ENCODE data around the gene RHBDL2.

DNA sequence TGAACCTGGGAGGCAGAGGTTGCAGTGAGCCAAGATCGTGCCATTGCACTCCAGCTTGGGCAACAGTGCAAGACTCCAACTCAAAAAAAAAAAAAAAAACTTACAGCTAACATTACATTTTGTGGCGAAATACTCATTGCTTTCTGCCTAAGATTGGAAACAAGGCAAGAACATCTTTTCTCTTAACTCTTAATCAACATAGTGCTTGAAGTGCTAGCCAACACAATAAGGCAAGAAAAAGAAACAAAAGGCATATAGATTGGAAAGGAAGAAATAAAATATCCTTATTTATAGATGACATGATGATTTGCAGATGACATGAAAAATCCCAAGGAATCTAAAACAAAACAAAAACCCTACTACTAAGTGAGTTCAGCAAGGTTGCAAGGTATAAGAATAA, 35.6 kb downstream of the RHBDL2 start:
- TF ChIP-seq ZNF274 (IDR thresholded peaks at IDR 0.05; ENCODE audit: insufficient read depth, insufficient read length): no peak
- TF ChIP-seq, protein P1, sequence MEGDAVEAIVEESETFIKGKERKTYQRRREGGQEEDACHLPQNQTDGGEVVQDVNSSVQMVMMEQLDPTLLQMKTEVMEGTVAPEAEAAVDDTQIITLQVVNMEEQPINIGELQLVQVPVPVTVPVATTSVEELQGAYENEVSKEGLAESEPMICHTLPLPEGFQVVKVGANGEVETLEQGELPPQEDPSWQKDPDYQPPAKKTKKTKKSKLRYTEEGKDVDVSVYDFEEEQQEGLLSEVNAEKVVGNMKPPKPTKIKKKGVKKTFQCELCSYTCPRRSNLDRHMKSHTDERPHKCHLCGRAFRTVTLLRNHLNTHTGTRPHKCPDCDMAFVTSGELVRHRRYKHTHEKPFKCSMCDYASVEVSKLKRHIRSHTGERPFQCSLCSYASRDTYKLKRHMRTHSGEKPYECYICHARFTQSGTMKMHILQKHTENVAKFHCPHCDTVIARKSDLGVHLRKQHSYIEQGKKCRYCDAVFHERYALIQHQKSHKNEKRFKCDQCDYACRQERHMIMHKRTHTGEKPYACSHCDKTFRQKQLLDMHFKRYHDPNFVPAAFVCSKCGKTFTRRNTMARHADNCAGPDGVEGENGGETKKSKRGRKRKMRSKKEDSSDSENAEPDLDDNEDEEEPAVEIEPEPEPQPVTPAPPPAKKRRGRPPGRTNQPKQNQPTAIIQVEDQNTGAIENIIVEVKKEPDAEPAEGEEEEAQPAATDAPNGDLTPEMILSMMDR (IDR thresholded peaks at IDR 0.05 in 2 of 3, conservative IDR thresholded peaks at IDR 0.05 in 1 of 3; ENCODE audit: control insufficient read depth in 2 of 3, extremely low read depth in 1 of 3, insufficient read depth in 1 of 3, low read depth in 3 of 3, low read length in 3 of 3): no peak
- no peak for TF ChIP-seq CHD1 (IDR thresholded peaks at IDR 0.05; ENCODE audit: low read depth, low read length)
- TF ChIP-seq, protein P2, sequence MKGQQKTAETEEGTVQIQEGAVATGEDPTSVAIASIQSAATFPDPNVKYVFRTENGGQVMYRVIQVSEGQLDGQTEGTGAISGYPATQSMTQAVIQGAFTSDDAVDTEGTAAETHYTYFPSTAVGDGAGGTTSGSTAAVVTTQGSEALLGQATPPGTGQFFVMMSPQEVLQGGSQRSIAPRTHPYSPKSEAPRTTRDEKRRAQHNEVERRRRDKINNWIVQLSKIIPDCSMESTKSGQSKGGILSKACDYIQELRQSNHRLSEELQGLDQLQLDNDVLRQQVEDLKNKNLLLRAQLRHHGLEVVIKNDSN (IDR thresholded peaks at IDR 0.05; ENCODE audit: borderline replicate concordance, extremely low read length, insufficient read depth, low read depth, low read length): no peak
- TF ChIP-seq, protein P3, sequence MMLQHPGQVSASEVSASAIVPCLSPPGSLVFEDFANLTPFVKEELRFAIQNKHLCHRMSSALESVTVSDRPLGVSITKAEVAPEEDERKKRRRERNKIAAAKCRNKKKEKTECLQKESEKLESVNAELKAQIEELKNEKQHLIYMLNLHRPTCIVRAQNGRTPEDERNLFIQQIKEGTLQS (IDR thresholded peaks at IDR 0.05; ENCODE audit: borderline replicate concordance, extremely low read depth, low read depth, low read length): no peak
- TF ChIP-seq TARDBP (IDR thresholded peaks at IDR 0.05; ENCODE audit: borderline replicate concordance): no peak
